ENCODE data around the gene SORCS2. TPM values are rescaled to one million over a fixed set of nuclear protein-coding genes. Genes with fewer than 3 reads are reported as not detected.

SORCS2 gene
- total RNA-seq, 1 donor from 2014 or later: 7.1 TPM

GRCh38 chr4:7304436-7304835 is 112.1 kb downstream of the SORCS2 start:
- Mint-ChIP-seq H3K9me3 (no peaks in the 10 kb centered on the region), H3K27me3 (ENCODE audit: low read depth) (peaks cover 17% of the 10 kb centered on the region), H3K4me3 (no peak overlapping the region), H3K27ac (no peak overlapping the region), H3K36me3 (no peaks in the 10 kb centered on the region), H3K4me1 (peaks cover 3% of the 10 kb centered on the region)
- TF ChIP-seq CTCF (IDR thresholded peaks at IDR 0.05; ENCODE audit: unreplicated experiment): no peak
- DNase-seq (ENCODE audit: low spot score in 2 of 2, unreplicated experiment in 2 of 2): no peak

GRCh38 chr4:7306021-7306965 is 114.0 kb downstream of the SORCS2 start:
- no peaks in the 10 kb centered on the region for H3K36me3 Mint-ChIP-seq
- no peak for TF ChIP-seq CTCF (IDR thresholded peaks at IDR 0.05; ENCODE audit: unreplicated experiment)
- no peak for DNase-seq (ENCODE audit: low spot score in 2 of 2, unreplicated experiment in 2 of 2)
- no peak overlapping the region for H3K27ac Mint-ChIP-seq
- no peaks in the 10 kb centered on the region for H3K9me3 Mint-ChIP-seq
- peaks cover 4% of the 10 kb centered on the region for H3K4me1 Mint-ChIP-seq
- H3K27me3 Mint-ChIP-seq (ENCODE audit: low read depth): peaks cover 17% of the 10 kb centered on the region
- H3K4me3 Mint-ChIP-seq: no peak overlapping the region

- Mint-ChIP-seq H3K4me3 (no peak overlapping the region), H3K36me3 (no peaks in the 10 kb centered on the region), H3K27me3 (ENCODE audit: low read depth) (peaks cover 17% of the 10 kb centered on the region), H3K9me3 (no peaks in the 10 kb centered on the region), H3K27ac (no peak overlapping the region), H3K4me1 (peaks cover 4% of the 10 kb centered on the region)
- no peak for TF ChIP-seq CTCF (IDR thresholded peaks at IDR 0.05; ENCODE audit: unreplicated experiment)
- no peak for DNase-seq (ENCODE audit: low spot score in 2 of 2, unreplicated experiment in 2 of 2)
Measured at GRCh38 chr4:7306986-7307385, 114.6 kb downstream of the SORCS2 start.

- peaks cover 4% of the 10 kb centered on the region for H3K4me1 Mint-ChIP-seq
- H3K36me3 Mint-ChIP-seq: no peaks in the 10 kb centered on the region
- H3K9me3 Mint-ChIP-seq: no peaks in the 10 kb centered on the region
- no peak overlapping the region for H3K4me3 Mint-ChIP-seq
- no peak overlapping the region for H3K27ac Mint-ChIP-seq
- H3K27me3 Mint-ChIP-seq (ENCODE audit: low read depth): peaks cover 17% of the 10 kb centered on the region
- no peak for DNase-seq (ENCODE audit: low spot score in 2 of 2, unreplicated experiment in 2 of 2)
- TF ChIP-seq CTCF (IDR thresholded peaks at IDR 0.05; ENCODE audit: unreplicated experiment): no peak
Measured at GRCh38 chr4:7307394-7308099, 115.2 kb downstream of the SORCS2 start.

GRCh38 chr4:7309181-7309580 is 116.8 kb downstream of the SORCS2 start:
- no peak for TF ChIP-seq CTCF (IDR thresholded peaks at IDR 0.05; ENCODE audit: unreplicated experiment)
- Mint-ChIP-seq H3K27me3 (ENCODE audit: low read depth) (peaks cover 13% of the 10 kb centered on the region), H3K9me3 (no peaks in the 10 kb centered on the region), H3K36me3 (no peaks in the 10 kb centered on the region), H3K27ac (no peak overlapping the region), H3K4me1 (peaks cover 11% of the 10 kb centered on the region), H3K4me3 (no peak overlapping the region)
- no peak for DNase-seq (ENCODE audit: low spot score in 2 of 2, unreplicated experiment in 2 of 2)

Data from mesothelial cell of epicardium (in vitro differentiated cells).